GM12873 (cell line): ENCODE measurements around the gene HOXC13.

Experiments used
- CTCF ChIP-seq: IDR thresholded peaks from 2 replicates; pipeline ENCODE4 v1.5.1; 2012; ENCODE audit warnings: low read depth, mild to moderate bottlenecking, moderate library complexity, low read length, control low read depth; ENCODE audit not compliant: insufficient read depth; ENCODE audit errors: missing control alignments

Gene HOXC13

DNA sequence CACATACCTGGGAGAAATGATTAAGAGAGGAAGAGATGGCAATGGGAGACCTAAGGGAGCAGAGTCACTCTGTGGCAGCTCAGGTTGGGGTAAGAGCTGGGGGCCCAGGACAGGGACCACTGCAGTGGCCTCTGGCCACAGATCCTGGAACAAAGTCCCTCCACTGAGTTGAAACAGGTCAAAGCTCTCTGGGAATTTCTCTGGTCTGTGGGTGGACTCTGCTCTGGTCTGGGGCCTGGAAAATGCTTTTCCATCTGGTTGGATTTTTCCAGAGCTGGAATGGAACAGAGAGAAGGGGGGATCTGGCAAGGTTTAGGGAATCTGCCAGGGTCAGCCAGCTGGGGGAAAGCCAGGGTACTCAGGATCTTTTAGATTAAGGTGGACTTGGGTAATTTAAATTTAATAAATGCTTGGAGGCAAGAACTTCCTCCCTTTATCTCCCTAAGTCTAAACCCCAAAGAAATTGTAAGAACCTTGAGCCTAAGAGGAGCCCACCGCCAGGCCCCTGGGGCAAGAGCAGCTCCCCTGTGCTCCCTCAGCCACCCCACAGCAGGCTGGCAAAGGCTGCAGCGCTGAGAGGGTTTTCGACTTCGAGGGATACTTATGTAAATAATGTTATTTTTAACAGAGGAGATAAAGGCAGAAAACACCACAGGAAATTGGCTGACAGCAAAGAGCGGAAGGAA is 50.1 kb downstream of the HOXC13 start:
- TF ChIP-seq CTCF: no peak

GRCh38 chr12:53989227-53990113 is 50.8 kb downstream of the HOXC13 start:
- peak; percentile 70 for TF ChIP-seq CTCF

- no peak for TF ChIP-seq CTCF
Observed at GRCh38 chr12:53990311-53991076, 51.9 kb downstream of the HOXC13 start.

DNA sequence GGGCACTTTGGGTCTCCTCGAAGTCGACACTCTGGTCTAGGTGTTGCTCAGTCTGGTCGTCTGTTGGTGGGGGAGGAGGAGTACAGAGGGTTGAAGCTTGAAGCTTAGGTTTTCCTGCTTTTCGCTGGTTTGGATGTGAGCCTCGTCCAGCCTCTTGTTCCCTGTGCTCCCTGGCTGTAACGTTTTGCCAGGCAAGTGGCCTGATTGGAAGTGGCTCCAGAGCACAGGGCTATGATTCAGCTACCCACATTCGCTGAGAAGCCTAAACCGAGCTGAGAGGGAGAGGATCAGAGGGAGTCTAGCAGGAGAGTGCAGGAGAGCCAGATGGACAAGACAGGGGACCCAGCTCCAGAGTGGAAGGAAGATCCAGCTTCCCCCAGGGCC is 52.4 kb downstream of the HOXC13 start:
- TF ChIP-seq CTCF: no peak

DNA sequence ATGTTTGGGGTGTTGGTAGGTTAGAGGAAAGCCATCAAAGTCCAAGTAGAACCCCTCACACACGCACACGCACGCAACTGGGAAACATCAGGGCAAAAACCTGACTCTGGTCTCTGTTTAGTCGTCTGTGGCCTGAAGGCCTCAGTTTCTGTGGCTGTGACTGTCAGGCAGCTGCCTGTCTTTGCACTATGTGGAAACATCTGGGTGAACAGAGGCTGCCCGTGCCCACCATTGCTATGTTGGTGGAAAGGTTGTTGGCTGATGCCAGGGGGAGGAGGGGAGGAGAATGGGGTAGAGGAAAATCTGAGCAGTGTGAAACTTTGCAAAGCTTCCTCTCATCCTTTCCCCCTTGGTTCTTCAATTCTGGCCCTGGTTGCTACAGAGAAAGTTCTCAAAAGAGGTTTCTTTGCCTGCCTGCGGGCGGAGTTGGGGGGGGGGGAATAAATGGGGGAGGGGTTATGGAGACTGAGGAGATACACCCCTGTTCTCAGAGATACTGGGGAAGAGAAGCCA is 53.8 kb downstream of the HOXC13 start:
- no peak for TF ChIP-seq CTCF

DNA sequence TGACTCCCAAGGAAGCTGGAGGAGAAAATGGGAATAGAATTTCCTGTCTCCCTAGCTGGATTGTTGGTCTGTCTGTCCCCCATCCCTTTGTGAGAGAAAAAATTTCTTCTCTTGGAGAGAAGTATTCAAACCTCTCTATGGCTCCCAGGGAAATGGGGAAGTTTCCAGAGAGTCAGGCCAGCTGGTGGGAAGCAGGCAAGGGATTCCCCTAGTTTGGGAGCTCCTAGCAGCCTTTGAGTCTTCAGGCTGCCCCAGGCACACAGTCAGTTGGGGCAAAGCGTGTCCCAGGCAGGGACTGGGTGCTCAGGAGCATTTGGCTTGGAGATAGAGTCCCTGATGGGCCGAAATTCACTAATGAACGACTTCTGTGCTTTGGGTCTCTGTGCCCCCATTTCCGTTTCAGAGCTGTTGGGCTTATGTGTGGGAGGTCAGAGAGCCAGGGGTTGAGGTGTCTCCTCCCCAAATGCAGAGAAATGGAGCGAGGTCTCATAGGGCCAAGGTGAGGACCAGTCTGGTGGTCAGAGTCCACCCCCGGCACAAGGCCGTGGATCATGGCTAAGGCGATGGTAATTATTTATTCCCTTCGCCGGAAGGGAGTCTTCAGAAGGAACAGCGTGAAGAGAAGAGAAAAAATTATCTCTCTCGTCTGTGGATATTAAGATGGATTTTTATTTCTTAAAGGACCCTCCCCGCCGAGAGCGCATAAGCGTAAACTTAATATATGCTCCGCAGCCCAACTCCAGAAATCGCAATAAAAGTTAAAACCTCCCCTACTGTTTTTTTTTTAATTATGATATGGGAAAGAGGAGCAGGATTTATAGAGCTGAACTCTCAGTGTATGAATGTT is 54.8 kb downstream of the HOXC13 start:
- no peak for TF ChIP-seq CTCF
